K562 (cell line): Measurements from ENCODE around the gene CORO1A. TPM values are rescaled to one million over a fixed set of nuclear protein-coding genes. Genes with fewer than 3 reads are reported as not detected.

Source experiments
- ATAC-seq: fragments of 200-7000 bp; cut with Tn5 transposase; 3 replicates; pipeline ENCODE4 v1.9.1; 2020; ENCODE audit warnings: moderate library complexity
- BruUV-seq: library from RNA; stranded (reverse); fragments of 400-500 nt; replicated peaks from 2 replicates; lab custom pipeline; 2021; lab: Mats Ljungman, UMichigan
- CTCF ChIA-PET: fragments of 300-600 bp; formaldehyde crosslinking; extraction: SDS; loops from one replicate; lab custom pipeline; 2021; ENCODE audit warnings: low intra/inter-chr PET ratio; lab: Yijun Ruan, JAX
- POLR2A ChIA-PET: fragments of 300-600, 350-650 bp; sonication (Branson Sonifier 250); formaldehyde crosslinking; extraction: SDS; loops from one replicate; lab custom pipeline; 2021; ENCODE audit warnings: antibody characterized with exemption, inconsistent platforms; lab: Yijun Ruan, JAX
- DNase-seq, 4 experiments: peaks; one replicate each; pipeline versions ENCODE4 v3.0.0 to v3.0.0-alpha.2; 2011 to 2018; ENCODE audit warnings: low spot score in 3 of 4, mixed read lengths in 3 of 4; ENCODE audit errors: extremely low read depth in 1 of 4
- FAIRE-seq: peaks from 2 replicates; lab custom pipeline; 2011; peaks lifted over from hg19 to GRCh38; lab: Jason Lieb, UNC
- H2AFZ ChIP-seq: 2 replicates; pipeline ENCODE4 v1.6.0; 2011; ENCODE audit warnings: low read depth, low read length, control low read depth, inconsistent platforms
- H3K27ac ChIP-seq: fragments of 200-600 bp; 3 replicates; pipeline ENCODE4 v1.8.0; 2011; ENCODE audit warnings: low read depth, mild to moderate bottlenecking, control low read depth, inconsistent platforms, low read length, moderate library complexity, mixed read lengths; ENCODE audit errors: extremely low read depth
- H3K27me3 ChIP-seq, 2 experiments: fragments of 300-600 bp in 1 of 2; 2 replicates in 1 of 2; 3 replicates in 1 of 2; pipeline versions ENCODE4 v1.6.0 to v1.8.0; 2011; ENCODE audit warnings: inconsistent platforms in 2 of 2, low read length in 2 of 2, mild to moderate bottlenecking in 1 of 2, mixed read lengths in 1 of 2, moderate library complexity in 1 of 2; ENCODE audit not compliant: control insufficient read depth in 2 of 2, insufficient read depth in 2 of 2
- H3K36me3 ChIP-seq: fragments of 300-600 bp; 3 replicates; pipeline ENCODE4 v1.8.0; 2011; ENCODE audit warnings: mild to moderate bottlenecking, low read length, inconsistent platforms; ENCODE audit not compliant: control insufficient read depth, insufficient read depth
- H3K4me1 ChIP-seq, 2 experiments: fragments of 200-600 bp in 1 of 2; replicated peaks in 1 of 2; 2 replicates in 1 of 2; 3 replicates in 1 of 2; pipeline versions ENCODE4 v1.5.1 to v1.8.0; 2011; ENCODE audit warnings: inconsistent platforms in 2 of 2, low read length in 2 of 2, mild to moderate bottlenecking in 1 of 2, mixed read lengths in 1 of 2, moderate library complexity in 1 of 2; ENCODE audit not compliant: control insufficient read depth in 2 of 2, insufficient read depth in 2 of 2
- H3K4me2 ChIP-seq: 2 replicates; pipeline ENCODE4 v1.6.1; 2011; ENCODE audit warnings: low read length, control low read depth, inconsistent platforms, mixed read lengths; ENCODE audit not compliant: insufficient read depth
- H3K4me3 ChIP-seq: fragments of 200-600 bp; sonication (generic), shearing (Covaris generic); 2 replicates; pipeline ENCODE4 v1.5.1; 2016; ENCODE audit warnings: control low read depth, inconsistent platforms
- H3K79me2 ChIP-seq: fragments of 200-600 bp; 3 replicates; pipeline ENCODE4 v1.8.0; 2011; ENCODE audit warnings: low read length, inconsistent platforms; ENCODE audit not compliant: control insufficient read depth, insufficient read depth
- H3K9ac ChIP-seq, 2 experiments: 2 replicates each; pipeline versions ENCODE4 v1.6.0 to v1.6.1; 2011; ENCODE audit warnings: low read depth in 2 of 2, low read length in 2 of 2, control low read depth in 1 of 2, inconsistent platforms in 1 of 2, mild to moderate bottlenecking in 1 of 2, mixed read lengths in 1 of 2; ENCODE audit not compliant: insufficient read depth in 1 of 2
- H3K9me1 ChIP-seq: one replicate; pipeline ENCODE4 v1.6.0; 2011; ENCODE audit warnings: inconsistent platforms, mild to moderate bottlenecking, low read length, moderate library complexity; ENCODE audit not compliant: control insufficient read depth, insufficient read depth
- H3K9me3 ChIP-seq: replicated peaks from 2 replicates; pipeline ENCODE4 v1.5.1; 2011; ENCODE audit warnings: low read depth, low read length, inconsistent platforms; ENCODE audit not compliant: control insufficient read depth, insufficient read depth
- H4K20me1 ChIP-seq: replicated peaks from 2 replicates; pipeline ENCODE4 v1.6.1; 2011; ENCODE audit warnings: low read length, inconsistent platforms, mixed read lengths; ENCODE audit not compliant: control insufficient read depth, insufficient read depth
- ARHGAP35 ChIP-seq: fragments of 450-650 bp; IDR thresholded peaks from 2 replicates; pipeline ENCODE4 v1.6.1; 2018; ENCODE audit not compliant: partially characterized antibody
- BHLHE40 ChIP-seq: IDR thresholded peaks from 2 replicates; pipeline ENCODE4 v1.6.1; 2011; ENCODE audit warnings: low read length, improper control_type of control experiment
- CREB3L1 ChIP-seq: fragments of 450-650 bp; IDR thresholded peaks from 2 replicates; pipeline ENCODE4 v1.6.1; 2014; ENCODE audit warnings: low read depth, mild to moderate bottlenecking, moderate library complexity, borderline replicate concordance
- CTCFL ChIP-seq: IDR thresholded peaks from 2 replicates; pipeline ENCODE4 v1.6.1; 2011; ENCODE audit warnings: borderline replicate concordance, low read depth, mild to moderate bottlenecking, moderate library complexity, low read length; ENCODE audit not compliant: insufficient read depth, poor library complexity, severe bottlenecking
- HINFP ChIP-seq: fragments of 450-650 bp; conservative IDR thresholded peaks from 2 replicates; pipeline ENCODE4 v1.6.1; 2016; ENCODE audit warnings: missing genetic modification characterization, low read depth, mild to moderate bottlenecking, control low read depth, missing compliant biosample characterization
- HNRNPH1 ChIP-seq: fragments of 200-400 bp; formaldehyde crosslinking; optimal IDR thresholded peaks from 2 replicates; pipeline ENCODE3; 2017; ENCODE audit warnings: low read depth, mild to moderate bottlenecking, low read length, moderate library complexity
- MED1 ChIP-seq: sonication (generic); formaldehyde crosslinking; IDR thresholded peaks from 2 replicates; pipeline ENCODE4 v1.8.1; 2023; ENCODE audit warnings: missing genetic modification reagents, borderline replicate concordance
- MTF1 ChIP-seq: fragments of 250-450 bp; sonication (Bioruptor Pico); IDR thresholded peaks from 2 replicates; pipeline ENCODE4 v1.9.0; 2021; ENCODE audit warnings: moderate library complexity, mild to moderate bottlenecking, inconsistent platforms, borderline replicate concordance
- MYC ChIP-seq, 2 experiments: fragments of 250-450 bp in 1 of 2; sonication (Bioruptor Pico) in 1 of 2; IDR thresholded peaks; 2 replicates each; pipeline versions ENCODE4 v1.5.1 to v1.6.1; 2012 to 2021; ENCODE audit warnings: low read depth in 2 of 2, borderline replicate concordance in 1 of 2, improper control_type of control experiment in 1 of 2, low read length in 1 of 2, mild to moderate bottlenecking in 1 of 2, moderate library complexity in 1 of 2
- PHB2 ChIP-seq: fragments of 450-650 bp; IDR thresholded peaks from 2 replicates; pipeline ENCODE4 v1.6.1; 2017; ENCODE audit warnings: low read depth
- SMAD1 ChIP-seq: fragments of 150-350 bp; IDR thresholded peaks from 2 replicates; pipeline ENCODE4 v1.6.1; 2014; ENCODE audit warnings: low read length, low read depth; ENCODE audit not compliant: partially characterized antibody
- STAT5A ChIP-seq: IDR thresholded peaks from 2 replicates; pipeline ENCODE4 v1.6.1; 2012; ENCODE audit warnings: low read length, inconsistent platforms, borderline replicate concordance
- ZFP30 ChIP-seq: fragments of 250-450 bp; sonication (Bioruptor Pico); IDR thresholded peaks from 2 replicates; pipeline ENCODE4 v1.8.0; 2022; ENCODE audit warnings: moderate library complexity, mild to moderate bottlenecking, inconsistent platforms, borderline replicate concordance
- ZNF134 ChIP-seq: fragments of 250-450 bp; sonication (Bioruptor Pico); conservative IDR thresholded peaks from 2 replicates; pipeline ENCODE4 v1.4.0; 2020
- ZNF41 ChIP-seq: fragments of 250-450 bp; sonication (Bioruptor Pico); conservative IDR thresholded peaks from 2 replicates; pipeline ENCODE4 v1.4.0; 2020; ENCODE audit warnings: mild to moderate bottlenecking
- ZNF507 ChIP-seq: conservative IDR thresholded peaks from 2 replicates; pipeline ENCODE4 v1.6.1; 2017; ENCODE audit warnings: missing genetic modification characterization, missing compliant biosample characterization
- WGBS: fragments of 100-300 bp; shearing (Covaris generic); methylation state at CpG from one replicate; pipeline ENCODE4 v1.1.6; 2016; ENCODE audit warnings: low coverage, mixed read lengths; ENCODE audit not compliant: insufficient coverage; ENCODE audit errors: missing lambda C conversion rate; 5-methylcytosine and 5-hydroxymethylcytosine counted together
- in situ Hi-C: fragments of 300-500 bp; cut with MboI; formaldehyde crosslinking; loops from 4 replicates; pipeline ENCODE4 v1.15.0; 2018; ENCODE audit warnings: inconsistent platforms, mixed read lengths
- intact Hi-C: fragments of 100-400 bp; cut with micrococcal nuclease; formaldehyde crosslinking; loops from 2 replicates; pipeline ENCODE4 v1.14.2; 2022
- polyA plus RNA-seq, 8 experiments: library from polyadenylated mRNA; depleted of rRNA in 4 of 8; stranded (reverse) in 5 of 8; unstranded in 3 of 8; fragments of >200 nt; fragmentation: Nextera tagmentation in 2 of 8; fragmentation: Illumina TruSeq in 1 of 8; extraction: Ambion mirVana in 2 of 8; extraction: Trizol in 1 of 8; gene quantifications; 2 replicates each; pipeline versions ENCODE4 v1.2.1 to v1.2.3, GENCODE V29; 2011 to 2014; ENCODE audit warnings: inconsistent platforms in 1 of 8, missing spikeins in 1 of 8
- total RNA-seq, 7 experiments: library from RNA; depleted of rRNA in 6 of 7; stranded (reverse); fragments of >200 nt in 6 of 7; fragmentation: Illumina TruSeq in 2 of 7; extraction: Trizol in 2 of 7; gene quantifications; 2 replicates each; pipeline versions ENCODE4 v1.2.1 to v1.2.3, GENCODE V29; 2011 to 2021; ENCODE audit warnings: low replicate concordance in 1 of 7

CORO1A gene
- total and polyA plus RNA-seq, 9 of the 15 experiments (the other 6 are each of a cell fraction or from before 2014, with no cell fraction given): 0.22 to 23.8 (median 7.6) TPM

GRCh38 chr16:30186782-30187555 lies 3.6 kb downstream of the CORO1A start:
- peak; percentile 76 for FAIRE-seq
- TF ChIP-seq MYC (IDR thresholded peaks at IDR 0.05; ENCODE audit: low read depth, low read length): peak; percentile 57
- peak; percentile 15; the same call in 1 of the 2 replicates for TF ChIP-seq MYC (CRISPR knock-in tag; IDR thresholded peaks at IDR 0.05; ENCODE audit: borderline replicate concordance, low read depth)
- peak; percentile 24 for TF ChIP-seq CTCFL
- TF ChIP-seq ZFP30 (CRISPR knock-in tag): no peak
- no peak for TF ChIP-seq ZNF134 (CRISPR knock-in tag)
- TF ChIP-seq ARHGAP35: no peak
- no peak for TF ChIP-seq ZNF41 (CRISPR knock-in tag)
- TF ChIP-seq ZNF507 (tag): no peak
- no peak for TF ChIP-seq HNRNPH1
- TF ChIP-seq PHB2: no peak
- TF ChIP-seq CREB3L1: no peak
- no peak for TF ChIP-seq STAT5A
- TF ChIP-seq SMAD1: no peak
- no peak for TF ChIP-seq MTF1 (CRISPR knock-in tag)
- no peak for TF ChIP-seq HINFP
- TF ChIP-seq MED1: no peak
- TF ChIP-seq BHLHE40: peak; percentile 66

More at GRCh38 chr16:30186782-30187555, 3.6 kb downstream of the CORO1A start:
- ChIA-PET CTCF (no interaction called here), POLR2A (interaction anchor here (1.2 kb wide), 1 partner anchor 8 kb away, joined by 4 read pairs; no protein-coding TSS in a partner anchor)
- Histone ChIP-seq H3K4me2 (peak overlapping the region; percentile 75), H3K36me3 (0 out of 3 replicates have a peak, but pooled peaks cover 3% of the 10 kb centered on the region), H2AFZ (peak overlapping the region; percentile 52; the same call in 1 of the 2 replicates), H3K4me1 (peaks cover 32 to 58% of the 10 kb centered on the region in 2 experiments), H3K9me1 (no peaks in the 10 kb centered on the region), H4K20me1 (no peaks in the 10 kb centered on the region), H3K9ac (peak overlapping the region in 1 of 2 experiments; percentile 72; a peak in 1 of 4 replicates), H3K27ac (no peak overlapping the region), H3K9me3 (no peaks in the 10 kb centered on the region), H3K4me3 (no peak overlapping the region), H3K79me2 (no peaks in the 10 kb centered on the region), H3K27me3 (no peaks in the 10 kb centered on the region)
- 18% methylated on average over 31 of the region's 36 CpGs for WGBS
- no TSS peak for BruUV-seq
- in situ Hi-C loops (loop anchor here (5.0 kb wide), 1 partner anchor 735 kb away; the partner anchor contains the start of genes BOLA2 and SLX1B), intact Hi-C loops (no loop called here)
- peak; percentile 85 for ATAC-seq
- DNase-seq: peak; percentile 66 to 88 (median 73)
